NCI-H1105 (cell line): Measurements from ENCODE around the gene LIMA1.

Experiments
- DNase-seq: peaks from one replicate; lab custom pipeline; 2025; lab: John Stamatoyannopoulos, UW

LIMA1 gene

GRCh38 chr12:50217202-50217601 is 66.1 kb downstream of the LIMA1 start:
- no peak for DNase-seq

GRCh38 chr12:50215033-50215432 is 68.3 kb downstream of the LIMA1 start:
- DNase-seq: no peak

- no peak for DNase-seq
These were observed 69.3 kb downstream of the LIMA1 start for GRCh38 chr12:50214018-50214417.

GRCh38 chr12:50213439-50213838 is 69.9 kb downstream of the LIMA1 start:
- no peak for DNase-seq

GRCh38 chr12:50212071-50212467 is 71.3 kb downstream of the LIMA1 start:
- DNase-seq: no peak

GRCh38 chr12:50211392-50212070 is 71.8 kb downstream of the LIMA1 start:
- no peak for DNase-seq

- DNase-seq: no peak
These were observed 75.9 kb downstream of the LIMA1 start for GRCh38 chr12:50207424-50207823.

GRCh38 chr12:50205648-50206047 is 77.7 kb downstream of the LIMA1 start:
- DNase-seq: no peak

- no peak for DNase-seq
These were observed 79.6 kb downstream of the LIMA1 start for GRCh38 chr12:50203691-50204090.

GRCh38 chr12:50201987-50202521 is 81.3 kb downstream of the LIMA1 start:
- no peak for DNase-seq

- no peak for DNase-seq
These were observed 82.6 kb downstream of the LIMA1 start for GRCh38 chr12:50200552-50201273.

GRCh38 chr12:50198829-50199228 is 84.5 kb downstream of the LIMA1 start:
- no peak for DNase-seq

- no peak for DNase-seq
These were observed 86.0 kb downstream of the LIMA1 start for GRCh38 chr12:50197297-50197727.

- DNase-seq: no peak
These were observed 86.8 kb downstream of the LIMA1 start for GRCh38 chr12:50196537-50196936.

- DNase-seq: no peak
These were observed 87.5 kb downstream of the LIMA1 start for GRCh38 chr12:50195832-50196231.

GRCh38 chr12:50192908-50193307 is 90.4 kb downstream of the LIMA1 start:
- DNase-seq: no peak

- DNase-seq: no peak
These were observed 91.1 kb downstream of the LIMA1 start for GRCh38 chr12:50192236-50192635.

- no peak for DNase-seq
These were observed 92.5 kb downstream of the LIMA1 start for GRCh38 chr12:50190859-50191258.

- no peak for DNase-seq
These were observed 94.3 kb downstream of the LIMA1 start for GRCh38 chr12:50188875-50189575.

GRCh38 chr12:50188241-50188781 is 95.0 kb downstream of the LIMA1 start:
- no peak for DNase-seq

GRCh38 chr12:50187084-50187900 is 96.0 kb downstream of the LIMA1 start:
- DNase-seq: no peak

- no peak for DNase-seq
These were observed 96.6 kb downstream of the LIMA1 start for GRCh38 chr12:50186681-50187080.
